ENCODE measurements around the gene MAGI2. TPM values are rescaled to one million over a fixed set of nuclear protein-coding genes. Genes with fewer than 3 reads are reported as not detected.

The MAGI2 gene
- total RNA-seq, 4 donors from 2014 or later = 0.90 to 2.4 (median 0.99) TPM

- ATAC-seq = no peak
- no peak for DNase-seq
- Histone ChIP-seq H3K36me3 (no peaks in the 10 kb centered on the region), H3K27ac (no peak overlapping the region), H3K27me3 (no peaks in the 10 kb centered on the region), H3K4me1 (no peaks in the 10 kb centered on the region), H3K9me3 (no peaks in the 10 kb centered on the region), H3K4me3 (no peak overlapping the region)
- no peak for TF ChIP-seq POLR2A (IDR thresholded peaks at IDR 0.05)
- TF ChIP-seq CTCF (IDR thresholded peaks at IDR 0.05 in 4 of 5, conservative IDR thresholded peaks at IDR 0.05 in 1 of 5) = no peak
- intact Hi-C loops (cut with DNase I; ENCODE audit: low total_unique reads) (no loop called here), in situ Hi-C loops (cut with MboI; ENCODE audit: low sequenced_read_pairs in 4 of 4) (no loop called here)
These were observed 92.3 kb downstream of the MAGI2 start for GRCh38 chr7:79361214-79361613.

GRCh38 chr7:79359827-79360226, 93.6 kb downstream of the MAGI2 start:
- Histone ChIP-seq H3K4me3 (no peak overlapping the region), H3K27me3 (no peaks in the 10 kb centered on the region), H3K36me3 (no peaks in the 10 kb centered on the region), H3K27ac (no peak overlapping the region), H3K4me1 (no peaks in the 10 kb centered on the region), H3K9me3 (no peaks in the 10 kb centered on the region)
- ATAC-seq (no peak), DNase-seq (no peak)
- in situ Hi-C loops (cut with MboI; ENCODE audit: low sequenced_read_pairs in 4 of 4) = no loop called here
- TF ChIP-seq POLR2A (IDR thresholded peaks at IDR 0.05) = no peak
- no peak for TF ChIP-seq CTCF (IDR thresholded peaks at IDR 0.05 in 4 of 5, conservative IDR thresholded peaks at IDR 0.05 in 1 of 5)
- intact Hi-C loops (cut with DNase I; ENCODE audit: low total_unique reads) = no loop called here

GRCh38 chr7:79357101-79357500, 96.4 kb downstream of the MAGI2 start:
- intact Hi-C loops (cut with DNase I; ENCODE audit: low total_unique reads) = no loop called here

GRCh38 chr7:79353720-79354468, 99.6 kb downstream of the MAGI2 start:
- Histone ChIP-seq H3K4me1 (no peaks in the 10 kb centered on the region), H3K4me3 (no peak overlapping the region), H3K36me3 (no peaks in the 10 kb centered on the region), H3K27ac (no peak overlapping the region), H3K9me3 (no peaks in the 10 kb centered on the region), H3K27me3 (no peaks in the 10 kb centered on the region)
- in situ Hi-C loops (cut with MboI; ENCODE audit: low sequenced_read_pairs in 4 of 4) (no loop called here), intact Hi-C loops (cut with DNase I; ENCODE audit: low total_unique reads) (no loop called here)
- no peak for DNase-seq
- no peak for ATAC-seq
- no peak for TF ChIP-seq POLR2A (IDR thresholded peaks at IDR 0.05)
- TF ChIP-seq CTCF (IDR thresholded peaks at IDR 0.05 in 4 of 5, conservative IDR thresholded peaks at IDR 0.05 in 1 of 5) = no peak

More at GRCh38 chr7:79357101-79357500, 96.4 kb downstream of the MAGI2 start:
- H3K4me1 ChIP-seq = no peaks in the 10 kb centered on the region
- no peaks in the 10 kb centered on the region for H3K36me3 ChIP-seq
- in situ Hi-C loops (cut with MboI; ENCODE audit: low sequenced_read_pairs in 4 of 4) = no loop called here
- no peak overlapping the region for H3K27ac ChIP-seq
- H3K4me3 ChIP-seq = no peak overlapping the region
- H3K27me3 ChIP-seq = no peaks in the 10 kb centered on the region
- H3K9me3 ChIP-seq = no peaks in the 10 kb centered on the region
- DNase-seq = no peak
- TF ChIP-seq CTCF (IDR thresholded peaks at IDR 0.05 in 4 of 5, conservative IDR thresholded peaks at IDR 0.05 in 1 of 5) = no peak
- TF ChIP-seq POLR2A (IDR thresholded peaks at IDR 0.05) = no peak
- no peak for ATAC-seq

- Histone ChIP-seq H3K9me3 (no peaks in the 10 kb centered on the region), H3K27me3 (no peaks in the 10 kb centered on the region), H3K36me3 (no peaks in the 10 kb centered on the region), H3K27ac (no peak overlapping the region), H3K4me1 (no peaks in the 10 kb centered on the region), H3K4me3 (no peak overlapping the region)
- ATAC-seq (no peak), DNase-seq (no peak)
- TF ChIP-seq CTCF (IDR thresholded peaks at IDR 0.05 in 4 of 5, conservative IDR thresholded peaks at IDR 0.05 in 1 of 5) (no peak), POLR2A (IDR thresholded peaks at IDR 0.05) (no peak)
- intact Hi-C loops (cut with DNase I; ENCODE audit: low total_unique reads) (no loop called here), in situ Hi-C loops (cut with MboI; ENCODE audit: low sequenced_read_pairs in 4 of 4) (no loop called here)
These were observed 101.1 kb downstream of the MAGI2 start for GRCh38 chr7:79352323-79352722.
